ENCODE data around the gene ATP8A2. TPM values are rescaled to one million over a fixed set of nuclear protein-coding genes. Genes with fewer than 3 reads are reported as not detected.

Gene ATP8A2
- total RNA-seq, 1 donor from 2014 or later, result 0.40 TPM

DNA sequence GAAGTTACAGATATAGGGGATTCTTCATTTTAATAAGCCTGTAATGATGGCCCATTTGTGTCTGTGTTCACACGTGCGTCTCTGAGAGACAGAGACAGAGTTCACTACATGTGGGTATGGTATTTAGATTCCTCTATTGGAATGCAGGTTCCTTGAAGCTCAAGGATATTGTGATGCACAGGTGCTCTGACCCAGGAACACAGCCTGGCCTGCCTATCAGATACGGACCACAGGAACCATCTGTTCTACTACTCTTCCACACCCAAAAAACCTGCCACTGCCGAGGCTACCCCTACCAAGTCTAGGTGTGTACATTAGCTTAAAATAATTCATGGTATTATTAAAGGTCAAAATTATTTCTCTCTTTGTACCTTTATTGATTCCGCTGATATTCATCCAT lies 289.2 kb downstream of the ATP8A2 start:
- H3K4me3 Mint-ChIP-seq, result no peak overlapping the region
- H3K27me3 Mint-ChIP-seq, result peaks cover 6% of the 10 kb centered on the region
- no peak for DNase-seq
- H3K36me3 Mint-ChIP-seq (ENCODE audit: low read depth), result no peaks in the 10 kb centered on the region
- no peak overlapping the region for H3K27ac Mint-ChIP-seq
- H3K9me3 Mint-ChIP-seq, result peaks cover 4% of the 10 kb centered on the region
- no peaks in the 10 kb centered on the region for H3K4me1 Mint-ChIP-seq
- intact Hi-C loops (cut with micrococcal nuclease), result no loop called here

DNA sequence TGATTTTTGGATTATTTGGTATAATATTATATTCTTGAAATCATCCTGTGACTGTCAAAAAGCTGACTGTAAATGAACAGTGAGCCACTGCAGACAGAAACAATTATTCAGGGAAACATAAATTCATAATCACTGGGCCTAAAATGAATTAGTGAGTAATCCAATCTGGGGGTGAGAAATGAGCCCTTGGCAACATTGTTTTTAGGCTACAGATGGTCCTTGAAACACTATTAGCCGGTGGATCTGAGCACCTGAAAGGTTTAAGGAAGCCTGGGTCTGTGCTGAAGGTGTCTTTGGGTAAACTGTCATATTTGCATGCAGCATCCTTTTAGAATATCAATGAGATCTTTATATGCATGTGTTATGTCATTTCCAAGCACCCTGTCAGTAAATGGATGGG lies 290.7 kb downstream of the ATP8A2 start:
- no peaks in the 10 kb centered on the region for H3K4me1 Mint-ChIP-seq
- no peaks in the 10 kb centered on the region for H3K36me3 Mint-ChIP-seq (ENCODE audit: low read depth)
- peaks cover 6% of the 10 kb centered on the region for H3K27me3 Mint-ChIP-seq
- H3K4me3 Mint-ChIP-seq, result no peak overlapping the region
- H3K27ac Mint-ChIP-seq, result no peak overlapping the region
- peaks cover 4% of the 10 kb centered on the region for H3K9me3 Mint-ChIP-seq
- intact Hi-C loops (cut with micrococcal nuclease), result no loop called here
- DNase-seq, result no peak

DNA sequence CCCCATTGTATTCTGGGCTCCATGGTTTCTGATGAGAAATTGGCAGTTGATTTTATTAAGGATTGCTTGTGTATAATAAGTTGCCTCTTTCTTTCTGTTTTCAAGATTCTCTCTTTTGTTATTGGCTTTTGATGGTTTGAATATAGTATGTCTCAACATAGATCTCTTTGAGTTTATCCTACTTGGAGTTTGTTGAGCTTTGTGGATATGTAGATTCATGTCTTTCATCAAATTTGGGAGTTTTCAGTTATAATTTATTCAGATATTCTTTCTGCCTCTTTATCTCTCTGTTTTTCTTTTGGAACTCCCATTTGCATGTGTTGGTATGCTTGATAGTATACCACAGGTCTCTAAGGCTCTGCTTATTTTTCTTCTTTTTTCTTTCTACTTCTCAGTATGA lies 296.6 kb downstream of the ATP8A2 start:
- Mint-ChIP-seq H3K4me1 (no peaks in the 10 kb centered on the region), H3K4me3 (no peak overlapping the region), H3K36me3 (ENCODE audit: low read depth) (no peaks in the 10 kb centered on the region), H3K27ac (no peak overlapping the region), H3K9me3 (peaks cover 12% of the 10 kb centered on the region), H3K27me3 (peaks cover 2% of the 10 kb centered on the region)
- intact Hi-C loops (cut with micrococcal nuclease), result no loop called here
- no peak for DNase-seq

DNA sequence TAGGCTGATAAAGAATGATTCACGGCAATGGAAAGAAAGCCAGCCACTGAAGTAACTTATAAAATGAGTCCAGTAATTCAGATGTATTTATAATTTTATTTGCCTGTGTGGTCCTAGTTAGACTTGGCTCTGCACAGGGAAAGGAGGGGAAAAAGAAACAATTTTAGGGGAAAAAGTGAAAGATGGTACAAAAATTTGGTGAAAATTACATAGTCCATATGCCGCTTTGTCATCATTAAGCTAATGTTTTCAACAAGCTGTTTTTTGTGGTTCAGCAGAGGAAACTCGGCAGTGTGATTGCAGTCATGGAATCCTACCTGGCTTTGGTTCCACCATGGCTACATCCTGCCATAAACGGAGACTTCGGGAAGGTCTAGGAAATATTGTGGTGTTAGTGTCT lies 301.9 kb downstream of the ATP8A2 start:
- H3K4me3 Mint-ChIP-seq, result no peak overlapping the region
- H3K36me3 Mint-ChIP-seq (ENCODE audit: low read depth), result no peaks in the 10 kb centered on the region
- H3K27ac Mint-ChIP-seq, result no peak overlapping the region
- DNase-seq, result no peak
- peaks cover 9% of the 10 kb centered on the region for H3K27me3 Mint-ChIP-seq
- no peaks in the 10 kb centered on the region for H3K4me1 Mint-ChIP-seq
- H3K9me3 Mint-ChIP-seq, result peaks cover 6% of the 10 kb centered on the region
- intact Hi-C loops (cut with micrococcal nuclease), result no loop called here

DNA sequence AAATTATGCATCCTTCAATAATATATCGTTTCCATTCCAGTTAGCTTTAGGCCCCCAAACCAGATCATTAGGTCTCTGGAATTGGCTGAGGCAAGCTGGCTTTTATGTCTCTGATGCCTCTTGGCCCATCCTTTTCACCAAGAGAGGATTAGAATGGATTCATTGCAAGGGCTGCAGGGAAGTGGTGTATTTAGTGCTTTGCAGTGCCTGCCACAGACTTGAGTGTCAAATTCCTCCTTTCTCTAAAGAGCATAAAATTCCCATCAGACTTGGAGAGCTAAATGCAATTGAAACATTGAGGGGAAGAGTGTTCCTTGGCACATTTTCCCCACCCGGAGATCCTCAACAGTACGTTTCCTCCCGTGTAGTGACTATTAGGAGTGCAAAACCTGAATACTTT lies 302.6 kb downstream of the ATP8A2 start:
- no peak for DNase-seq
- H3K4me3 Mint-ChIP-seq, result no peak overlapping the region
- peaks cover 9% of the 10 kb centered on the region for H3K27me3 Mint-ChIP-seq
- no peak overlapping the region for H3K27ac Mint-ChIP-seq
- no peaks in the 10 kb centered on the region for H3K36me3 Mint-ChIP-seq (ENCODE audit: low read depth)
- no peaks in the 10 kb centered on the region for H3K4me1 Mint-ChIP-seq
- H3K9me3 Mint-ChIP-seq, result peaks cover 9% of the 10 kb centered on the region
- intact Hi-C loops (cut with micrococcal nuclease), result no loop called here

DNA sequence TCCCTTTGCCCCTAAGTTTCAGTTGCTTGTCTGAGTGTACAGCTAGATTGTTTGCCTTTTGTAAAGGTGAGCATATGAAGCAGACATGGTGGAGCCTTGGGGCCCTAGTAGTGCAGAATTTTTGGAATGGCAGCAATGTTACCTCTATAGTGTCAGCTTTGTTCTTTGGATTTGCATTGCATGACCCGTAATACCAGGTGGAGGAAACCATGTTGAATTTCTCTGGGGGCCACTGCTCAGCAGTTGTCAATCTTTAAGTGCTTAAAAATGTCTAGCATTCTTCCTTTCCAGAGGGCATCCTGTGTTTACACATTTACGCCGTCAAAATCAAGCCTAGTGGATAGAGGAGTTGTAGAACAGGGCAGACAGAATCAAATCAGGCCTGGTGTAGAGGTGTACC lies 303.3 kb downstream of the ATP8A2 start:
- DNase-seq, result no peak
- Mint-ChIP-seq H3K9me3 (peaks cover 11% of the 10 kb centered on the region), H3K4me3 (no peak overlapping the region), H3K4me1 (no peaks in the 10 kb centered on the region), H3K27ac (no peak overlapping the region), H3K27me3 (peaks cover 10% of the 10 kb centered on the region), H3K36me3 (ENCODE audit: low read depth) (no peaks in the 10 kb centered on the region)
- intact Hi-C loops (cut with micrococcal nuclease), result no loop called here

DNA sequence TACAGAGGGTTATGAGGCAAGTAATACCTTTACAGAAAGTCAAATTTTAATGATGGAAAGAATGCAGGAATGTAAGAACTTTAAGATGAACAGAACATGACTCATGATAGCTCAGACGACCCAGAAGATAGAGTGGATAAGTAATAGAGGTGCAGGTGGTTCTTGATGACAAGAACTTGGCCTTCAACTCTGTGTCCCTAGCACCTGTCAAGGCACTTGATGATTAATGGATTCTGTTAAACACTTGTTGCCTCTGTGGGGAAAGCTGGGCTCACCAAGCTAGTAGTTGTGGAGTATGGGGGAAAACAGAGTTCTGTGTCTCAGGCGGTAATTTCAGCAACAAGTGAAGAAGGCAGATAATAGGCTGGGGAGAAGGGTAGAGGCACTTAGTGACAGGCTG lies 306.2 kb downstream of the ATP8A2 start:
- Mint-ChIP-seq H3K9me3 (peaks cover 13% of the 10 kb centered on the region), H3K4me3 (no peak overlapping the region), H3K36me3 (ENCODE audit: low read depth) (no peaks in the 10 kb centered on the region), H3K4me1 (no peaks in the 10 kb centered on the region), H3K27ac (no peak overlapping the region), H3K27me3 (peaks cover 9% of the 10 kb centered on the region)
- no peak for DNase-seq
- intact Hi-C loops (cut with micrococcal nuclease), result no loop called here

DNA sequence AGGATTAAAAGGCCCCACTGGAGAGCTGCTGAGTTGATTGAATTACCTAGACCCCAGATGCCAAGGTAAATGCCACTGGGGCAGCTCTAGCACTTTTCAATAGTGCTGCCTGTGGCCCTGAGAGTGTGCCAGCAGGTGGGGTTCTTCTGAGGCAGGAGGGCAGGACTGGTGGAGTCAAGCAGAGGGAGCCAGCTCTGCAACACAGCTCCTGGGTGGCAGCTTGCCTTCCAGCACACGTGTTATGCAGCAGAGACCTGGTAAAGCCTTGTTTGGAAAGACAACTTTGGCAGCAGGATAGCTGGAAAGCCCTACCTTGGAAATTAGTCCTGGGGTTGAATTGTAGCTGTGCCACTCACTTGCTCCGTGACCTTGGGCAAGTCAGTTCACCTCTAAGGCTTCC lies 306.6 kb downstream of the ATP8A2 start:
- H3K27ac Mint-ChIP-seq, result no peak overlapping the region
- H3K27me3 Mint-ChIP-seq, result peaks cover 9% of the 10 kb centered on the region
- no peaks in the 10 kb centered on the region for H3K4me1 Mint-ChIP-seq

DNA sequence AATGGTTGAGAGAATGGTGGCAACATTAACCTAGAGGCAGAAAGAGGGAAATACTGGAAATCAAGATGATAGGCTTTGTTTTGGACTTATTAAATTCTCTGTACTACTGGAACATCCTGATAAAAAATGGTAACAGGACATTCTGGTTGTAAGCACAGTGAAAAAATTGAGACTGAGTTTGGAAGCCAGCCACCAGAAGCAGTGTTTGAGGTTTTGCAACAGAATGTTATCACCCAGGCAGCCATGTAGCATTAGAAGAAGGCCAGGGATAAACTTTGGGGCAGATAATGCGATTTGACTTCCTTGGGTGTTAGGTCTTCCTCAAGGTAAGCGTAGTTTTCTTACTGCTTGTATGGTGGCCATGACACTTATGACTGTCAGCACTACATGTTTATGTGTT lies 307.4 kb downstream of the ATP8A2 start:
- Mint-ChIP-seq H3K4me1 (no peaks in the 10 kb centered on the region), H3K27ac (no peak overlapping the region), H3K27me3 (peaks cover 9% of the 10 kb centered on the region), H3K36me3 (ENCODE audit: low read depth) (no peaks in the 10 kb centered on the region), H3K9me3 (peaks cover 13% of the 10 kb centered on the region), H3K4me3 (no peak overlapping the region)
- no peak for DNase-seq
- intact Hi-C loops (cut with micrococcal nuclease), result no loop called here

More for the DNA sequence above, 306.6 kb downstream of the ATP8A2 start:
- Mint-ChIP-seq H3K4me3 (no peak overlapping the region), H3K9me3 (peaks cover 13% of the 10 kb centered on the region), H3K36me3 (ENCODE audit: low read depth) (no peaks in the 10 kb centered on the region)
- DNase-seq, result no peak
- intact Hi-C loops (cut with micrococcal nuclease), result no loop called here

DNA sequence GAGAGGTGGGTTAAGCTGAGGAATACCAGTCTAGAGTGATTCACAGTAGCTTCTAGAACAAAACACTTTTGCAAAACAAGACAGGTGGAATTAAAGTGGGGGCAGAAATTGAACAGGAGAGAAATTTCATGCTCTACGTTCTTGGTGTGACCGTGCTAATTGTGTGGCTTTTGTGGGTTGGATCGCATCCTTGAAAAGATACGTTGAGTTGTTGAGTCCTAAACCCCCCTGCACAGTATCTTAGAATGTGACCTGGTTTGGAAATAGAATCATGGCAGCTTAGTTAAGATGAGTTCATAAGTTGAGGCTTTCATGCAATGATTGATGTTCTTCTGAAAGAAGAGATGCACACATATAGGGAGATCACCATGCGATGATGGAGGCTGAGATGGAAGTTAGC lies 308.2 kb downstream of the ATP8A2 start:
- no peak for DNase-seq
- Mint-ChIP-seq H3K4me1 (no peaks in the 10 kb centered on the region), H3K27me3 (peaks cover 5% of the 10 kb centered on the region), H3K9me3 (peaks cover 13% of the 10 kb centered on the region), H3K36me3 (ENCODE audit: low read depth) (no peaks in the 10 kb centered on the region), H3K27ac (no peak overlapping the region), H3K4me3 (no peak overlapping the region)
- intact Hi-C loops (cut with micrococcal nuclease), result no loop called here

DNA sequence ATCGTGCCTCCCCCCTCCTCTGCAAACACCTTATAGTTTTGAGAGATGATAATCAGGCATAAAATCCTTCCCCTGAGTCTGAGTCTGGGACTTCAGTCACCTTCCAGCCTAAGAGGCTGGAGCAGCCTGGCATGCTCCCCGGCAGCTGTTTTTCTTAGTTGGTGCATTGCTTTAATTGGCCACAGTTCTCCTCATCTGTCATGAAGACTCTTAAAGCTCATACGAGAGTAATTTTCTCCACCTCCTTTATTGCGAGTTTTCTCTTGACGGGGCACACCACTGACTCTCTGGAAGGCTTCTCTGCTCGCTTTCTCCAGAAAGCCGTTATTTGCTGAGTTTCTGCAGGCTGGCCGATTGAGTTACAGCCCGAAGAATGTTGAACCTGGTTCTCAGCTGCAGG lies 310.5 kb downstream of the ATP8A2 start:
- Mint-ChIP-seq H3K9me3 (peaks cover 13% of the 10 kb centered on the region), H3K4me3 (no peak overlapping the region), H3K36me3 (ENCODE audit: low read depth) (no peaks in the 10 kb centered on the region), H3K27me3 (peaks cover 5% of the 10 kb centered on the region), H3K4me1 (no peaks in the 10 kb centered on the region), H3K27ac (no peak overlapping the region)
- DNase-seq, result no peak
- intact Hi-C loops (cut with micrococcal nuclease), result no loop called here

DNA sequence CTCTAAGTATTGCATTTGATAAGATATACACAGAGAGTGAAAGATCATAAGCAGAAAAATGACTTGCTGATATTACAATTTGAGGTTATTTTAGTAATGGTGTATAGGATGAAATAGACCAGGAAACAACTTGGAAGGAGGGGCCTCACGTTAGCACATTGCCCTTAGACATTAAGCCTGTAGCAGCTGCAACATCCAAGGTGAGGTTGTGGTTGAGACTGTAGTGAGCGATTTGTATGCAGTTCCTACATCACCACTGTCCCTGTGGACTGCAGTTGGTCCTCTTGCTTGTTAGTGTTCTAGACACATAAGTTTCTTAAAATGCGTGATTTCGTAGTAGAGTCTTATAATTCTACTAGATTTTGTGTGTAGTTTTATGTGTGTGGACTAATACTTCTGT lies 311.3 kb downstream of the ATP8A2 start:
- no peak for DNase-seq
- Mint-ChIP-seq H3K27ac (no peak overlapping the region), H3K27me3 (peaks cover 2% of the 10 kb centered on the region), H3K4me3 (no peak overlapping the region), H3K4me1 (peaks cover 3% of the 10 kb centered on the region), H3K9me3 (peaks cover 13% of the 10 kb centered on the region), H3K36me3 (ENCODE audit: low read depth) (no peaks in the 10 kb centered on the region)
- intact Hi-C loops (cut with micrococcal nuclease), result no loop called here

DNA sequence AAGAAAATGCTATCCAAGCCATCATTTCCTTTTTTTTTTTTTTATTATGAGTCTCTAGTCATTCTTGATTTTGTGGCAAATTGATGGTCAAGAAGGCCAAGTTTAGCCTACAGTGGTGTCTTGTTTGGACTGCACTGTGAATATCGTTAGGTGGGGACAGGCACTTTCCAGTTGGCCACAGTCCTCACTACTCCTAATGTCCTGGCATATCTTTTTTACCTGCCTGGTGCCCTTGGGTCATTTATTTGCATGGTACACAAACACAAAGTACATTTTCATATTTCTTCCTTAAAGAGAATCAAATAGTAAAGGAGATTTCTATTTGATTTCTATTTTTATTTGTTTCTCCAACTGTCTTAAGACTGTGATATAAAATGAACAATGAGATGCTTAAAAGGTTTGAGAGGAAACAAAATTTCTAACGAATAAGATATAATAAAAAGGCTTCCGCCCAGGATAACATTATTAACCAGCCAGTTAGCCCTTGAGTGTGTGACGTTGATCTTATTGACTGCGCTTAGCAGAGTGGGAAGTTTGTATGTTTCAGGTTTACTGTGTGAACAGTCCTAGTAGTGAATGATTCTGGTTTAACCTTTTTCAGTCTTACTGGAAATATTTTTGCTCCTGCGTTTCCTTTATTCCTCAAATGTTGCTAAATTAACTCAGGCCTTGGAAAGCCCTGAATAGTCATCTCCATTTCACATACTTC lies 312.0 kb downstream of the ATP8A2 start:
- DNase-seq, result no peak
- H3K4me3 Mint-ChIP-seq, result no peak overlapping the region
- peaks cover 2% of the 10 kb centered on the region for H3K27me3 Mint-ChIP-seq
- H3K27ac Mint-ChIP-seq, result no peak overlapping the region
- peaks cover 12% of the 10 kb centered on the region for H3K9me3 Mint-ChIP-seq
- intact Hi-C loops (cut with micrococcal nuclease), result no loop called here
- peaks cover 3% of the 10 kb centered on the region for H3K4me1 Mint-ChIP-seq
- no peaks in the 10 kb centered on the region for H3K36me3 Mint-ChIP-seq (ENCODE audit: low read depth)

DNA sequence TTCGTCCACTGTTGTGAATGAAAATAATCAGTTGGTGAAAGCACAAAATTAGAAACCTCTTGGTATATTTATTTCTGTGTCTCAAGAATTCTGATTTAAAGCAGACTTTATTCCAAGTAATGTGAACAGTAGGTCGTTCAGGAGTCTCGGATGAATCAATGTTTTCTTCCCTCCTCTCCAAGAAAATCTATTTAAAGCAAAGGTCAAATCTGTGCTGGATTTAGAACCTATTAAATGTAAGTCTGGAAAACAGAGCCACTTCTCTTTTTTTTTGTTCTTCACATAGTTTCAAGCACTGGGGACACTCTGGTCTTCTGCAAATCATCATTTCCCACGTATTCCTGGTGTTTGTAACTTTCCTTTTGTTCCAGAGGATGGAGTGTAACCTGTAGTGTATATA lies 312.7 kb downstream of the ATP8A2 start:
- peaks cover 2% of the 10 kb centered on the region for H3K27me3 Mint-ChIP-seq
- no peaks in the 10 kb centered on the region for H3K36me3 Mint-ChIP-seq (ENCODE audit: low read depth)
- peaks cover 3% of the 10 kb centered on the region for H3K4me1 Mint-ChIP-seq
- peaks cover 8% of the 10 kb centered on the region for H3K9me3 Mint-ChIP-seq
- intact Hi-C loops (cut with micrococcal nuclease), result no loop called here
- H3K27ac Mint-ChIP-seq, result no peak overlapping the region
- no peak for DNase-seq
- no peak overlapping the region for H3K4me3 Mint-ChIP-seq

DNA sequence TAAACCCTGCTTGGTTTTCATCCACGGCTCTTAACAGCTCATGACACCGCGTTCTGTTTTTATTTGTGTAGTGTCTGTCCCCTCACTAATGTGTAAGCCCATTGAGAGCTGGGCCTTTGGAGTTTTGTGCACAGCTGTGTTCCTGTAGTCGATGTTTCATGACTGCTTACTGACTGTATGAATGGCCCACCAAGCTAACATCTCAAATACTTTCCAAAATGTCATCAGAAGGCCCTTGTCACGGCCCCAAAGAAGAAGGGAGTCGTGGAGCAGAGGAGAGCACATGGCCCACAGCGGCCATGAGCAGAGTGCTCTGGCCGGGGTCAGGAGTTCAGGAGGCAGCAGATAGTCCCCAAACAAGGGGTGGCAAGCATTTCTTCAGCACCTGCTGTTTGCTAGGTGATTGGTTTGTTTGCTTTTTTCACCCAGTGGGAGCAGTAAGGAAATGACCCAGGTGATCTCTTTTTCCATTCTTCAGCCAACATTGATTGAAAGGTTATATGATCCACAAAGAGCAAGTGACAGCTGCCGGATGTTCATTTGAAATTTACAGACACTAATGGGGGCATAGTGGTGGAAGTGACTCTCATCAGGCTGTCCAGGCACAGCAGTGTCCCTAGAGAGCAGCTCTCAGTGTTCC lies 315.2 kb downstream of the ATP8A2 start:
- no peak overlapping the region for H3K4me3 Mint-ChIP-seq
- H3K9me3 Mint-ChIP-seq, result no peaks in the 10 kb centered on the region
- intact Hi-C loops (cut with micrococcal nuclease), result no loop called here
- no peak for DNase-seq
- H3K27ac Mint-ChIP-seq, result no peak overlapping the region
- H3K36me3 Mint-ChIP-seq (ENCODE audit: low read depth), result no peaks in the 10 kb centered on the region
- H3K27me3 Mint-ChIP-seq, result peaks cover 5% of the 10 kb centered on the region
- peaks cover 3% of the 10 kb centered on the region for H3K4me1 Mint-ChIP-seq

Data from activated CD4-positive, alpha-beta T cell treated with anti-CD3 and anti-CD28 coated beads, Interleukin-2, amount 10 ng/mL, durations not matched to agents 24 days and 14 days (primary cell).